IMR-90 (cell line): ENCODE results near the gene KRTDAP. TPM values are rescaled to one million over a fixed set of nuclear protein-coding genes. Genes with fewer than 3 reads are reported as not detected.

Source experiments
- ATAC-seq: fragments of 200-7000 bp; cut with Tn5 transposase; 2 replicates; pipeline ENCODE4 v1.9.1; 2020; ENCODE audit warnings: low read depth, mild to moderate bottlenecking, moderate library complexity
- Bru-seq: library from RNA; stranded (reverse); fragments of 400-500 nt; gene quantifications from one replicate; lab custom pipeline; 2021; lab: Mats Ljungman, UMichigan
- BruChase-seq, 2 experiments: library from RNA; stranded (reverse); fragments of 400-500 nt; gene quantifications; one replicate each; lab custom pipeline; 2021; lab: Mats Ljungman, UMichigan
- BruUV-seq: library from RNA; stranded (reverse); fragments of 400-500 nt; replicated peaks from 2 replicates; lab custom pipeline; 2021; lab: Mats Ljungman, UMichigan
- CTCF ChIA-PET: fragments of 300-600 bp; formaldehyde crosslinking; extraction: SDS; loops from one replicate; lab custom pipeline; 2021; ENCODE audit warnings: antibody characterized with exemption; lab: Yijun Ruan, JAX
- POLR2A ChIA-PET: fragments of 300-600 bp; sonication (Branson Sonifier 250); formaldehyde crosslinking; loops from one replicate; lab custom pipeline; 2022; ENCODE audit warnings: antibody characterized with exemption; ENCODE audit not compliant: unreplicated experiment; lab: Charles Lee
- DNase-seq: peaks from one replicate; pipeline ENCODE4 v3.0.0; 2013
- H2AFZ ChIP-seq: replicated peaks from 2 replicates; pipeline ENCODE3; 2013; ENCODE audit warnings: low read length, mild to moderate bottlenecking; ENCODE audit not compliant: poor library complexity
- H2AK5ac ChIP-seq: 2 replicates; pipeline ENCODE4 v1.6.1; 2013; ENCODE audit warnings: low read depth, low read length, inconsistent platforms
- H2AK9ac ChIP-seq: replicated peaks from 2 replicates; pipeline ENCODE3; 2013; ENCODE audit warnings: mild to moderate bottlenecking, low read depth, low read length, moderate library complexity; ENCODE audit not compliant: poor library complexity
- H2BK120ac ChIP-seq: 2 replicates; pipeline ENCODE4 v1.6.1; 2013; ENCODE audit warnings: low read depth, low read length, inconsistent platforms
- H2BK15ac ChIP-seq: 3 replicates; pipeline ENCODE4 v1.6.1; 2013; ENCODE audit warnings: low read depth, low read length, inconsistent platforms
- H2BK20ac ChIP-seq: 2 replicates; pipeline ENCODE4 v1.6.1; 2013; ENCODE audit warnings: low read depth, mild to moderate bottlenecking, inconsistent platforms, low read length, moderate library complexity
- H2BK5ac ChIP-seq: 2 replicates; pipeline ENCODE4 v1.6.1; 2013; ENCODE audit warnings: mild to moderate bottlenecking, low read depth, low read length, inconsistent platforms; ENCODE audit not compliant: poor library complexity, severe bottlenecking
- H3K14ac ChIP-seq: replicated peaks from 2 replicates; pipeline ENCODE4 v1.6.1; 2013; ENCODE audit warnings: low read depth, low read length, inconsistent platforms
- H3K18ac ChIP-seq: 2 replicates; pipeline ENCODE4 v1.6.1; 2013; ENCODE audit warnings: low read depth, low read length, control low read depth
- H3K23ac ChIP-seq: 2 replicates; pipeline ENCODE4 v1.6.1; 2013; ENCODE audit warnings: low read depth, low read length, inconsistent platforms
- H3K27ac ChIP-seq: 2 replicates; pipeline ENCODE4 v1.5.1; 2013; ENCODE audit warnings: mild to moderate bottlenecking, control low read depth, low read length; ENCODE audit not compliant: insufficient read depth
- H3K27me3 ChIP-seq: 2 replicates; pipeline ENCODE4 v1.6.1; 2013; ENCODE audit warnings: low read length; ENCODE audit not compliant: control insufficient read depth, insufficient read depth
- H3K36me3 ChIP-seq: 2 replicates; pipeline ENCODE4 v1.6.1; 2013; ENCODE audit warnings: low read length, mixed read lengths; ENCODE audit not compliant: control insufficient read depth, insufficient read depth
- H3K4ac ChIP-seq: 2 replicates; pipeline ENCODE4 v1.6.1; 2013; ENCODE audit warnings: low read depth, low read length, inconsistent platforms
- H3K4me1 ChIP-seq: 2 replicates; pipeline ENCODE4 v1.6.1; 2013; ENCODE audit warnings: low read length, mixed read lengths; ENCODE audit not compliant: control insufficient read depth, insufficient read depth
- H3K4me2 ChIP-seq: 2 replicates; pipeline ENCODE4 v1.6.1; 2013; ENCODE audit warnings: low read depth, mild to moderate bottlenecking, control low read depth, low read length, moderate library complexity
- H3K4me3 ChIP-seq: 2 replicates; pipeline ENCODE4 v1.5.1; 2013; ENCODE audit warnings: low read depth, mild to moderate bottlenecking, control low read depth, low read length, moderate library complexity; ENCODE audit not compliant: insufficient read depth
- H3K56ac ChIP-seq: 2 replicates; pipeline ENCODE4 v1.6.1; 2013; ENCODE audit warnings: low read length, inconsistent platforms; ENCODE audit not compliant: insufficient read depth; ENCODE audit errors: extremely low read depth
- H3K79me1 ChIP-seq, 2 experiments: 2 replicates each; pipeline ENCODE4 v1.6.1; 2013; ENCODE audit warnings: low read length in 2 of 2, inconsistent platforms in 1 of 2, low read depth in 1 of 2
- H3K9ac ChIP-seq: 2 replicates; pipeline ENCODE4 v1.6.1; 2013; ENCODE audit warnings: low read depth, low read length, control low read depth
- H3K9me1 ChIP-seq: 2 replicates; pipeline ENCODE4 v1.6.1; 2013; ENCODE audit warnings: low read length, inconsistent platforms; ENCODE audit not compliant: insufficient read depth
- H3K9me3 ChIP-seq: 2 replicates; pipeline ENCODE4 v1.6.1; 2013; ENCODE audit warnings: low read length; ENCODE audit not compliant: control insufficient read depth, insufficient read depth
- H4K20me1 ChIP-seq: 2 replicates; pipeline ENCODE4 v1.6.1; 2013; ENCODE audit warnings: low read length, inconsistent platforms; ENCODE audit not compliant: insufficient read depth
- H4K5ac ChIP-seq: 2 replicates; pipeline ENCODE4 v1.6.1; 2013; ENCODE audit warnings: mild to moderate bottlenecking, low read depth, low read length, control low read depth
- H4K8ac ChIP-seq, 2 experiments: 2 replicates each; pipeline ENCODE4 v1.6.1; 2013; ENCODE audit warnings: low read depth in 2 of 2, low read length in 2 of 2, control low read depth in 1 of 2, inconsistent platforms in 1 of 2
- H4K91ac ChIP-seq: 2 replicates; pipeline ENCODE4 v1.6.1; 2013; ENCODE audit warnings: low read depth, low read length, inconsistent platforms; ENCODE audit not compliant: insufficient read depth
- BHLHE40 ChIP-seq: fragments of 150-350 bp; IDR thresholded peaks from 2 replicates; pipeline ENCODE4 v1.6.1; 2016; ENCODE audit warnings: mild to moderate bottlenecking, low read depth, low read length
- CTCF ChIP-seq: conservative IDR thresholded peaks from 2 replicates; pipeline ENCODE4 v1.5.1; 2012; ENCODE audit warnings: mild to moderate bottlenecking, low read depth, low read length, improper control_type of control experiment
- ELK1 ChIP-seq: fragments of 150-350 bp; IDR thresholded peaks from 2 replicates; pipeline ENCODE4 v1.6.1; 2016; ENCODE audit warnings: low read depth, mild to moderate bottlenecking, low read length, moderate library complexity, borderline replicate concordance
- FOS ChIP-seq: fragments of 150-350 bp; IDR thresholded peaks from 2 replicates; pipeline ENCODE4 v1.6.1; 2016; ENCODE audit warnings: low read depth, low read length
- MAFK ChIP-seq: IDR thresholded peaks from 2 replicates; pipeline ENCODE4 v1.6.1; 2012; ENCODE audit warnings: low read depth, low read length, improper control_type of control experiment
- MXI1 ChIP-seq: IDR thresholded peaks from 2 replicates; pipeline ENCODE4 v1.6.1; 2012; ENCODE audit warnings: low read depth, mild to moderate bottlenecking, low read length, moderate library complexity, borderline replicate concordance
- NFE2L2 ChIP-seq: fragments of 150-350 bp; IDR thresholded peaks from 2 replicates; pipeline ENCODE4 v1.6.1; 2016; ENCODE audit warnings: low read depth, mild to moderate bottlenecking, low read length
- RAD21 ChIP-seq: IDR thresholded peaks from 2 replicates; pipeline ENCODE4 v1.6.1; 2012; ENCODE audit warnings: low read length, improper control_type of control experiment
- RCOR1 ChIP-seq: IDR thresholded peaks from 2 replicates; pipeline ENCODE4 v1.6.1; 2012; ENCODE audit warnings: mild to moderate bottlenecking, low read length, improper control_type of control experiment; ENCODE audit not compliant: insufficient replicate concordance
- RFX5 ChIP-seq: IDR thresholded peaks from 2 replicates; pipeline ENCODE4 v1.8.0; 2012; ENCODE audit warnings: low read depth, mild to moderate bottlenecking, low read length, moderate library complexity
- SMC3 ChIP-seq: fragments of 150-350 bp; IDR thresholded peaks from 2 replicates; pipeline ENCODE4 v1.6.1; 2016; ENCODE audit warnings: low read depth, mild to moderate bottlenecking, antibody characterized with exemption, low read length, moderate library complexity
- WGBS, 2 experiments: methylation state at CpG; one replicate each; pipeline versions ENCODE4 v1.1.5 to v1.1.7; 2013; ENCODE audit warnings: missing lambda C conversion rate in 2 of 2; ENCODE audit not compliant: insufficient read length in 1 of 2; ENCODE audit errors: extremely low coverage in 2 of 2; 5-methylcytosine and 5-hydroxymethylcytosine counted together
- dilution Hi-C: fragments of 300-500 bp; cut with HindIII; formaldehyde crosslinking; loops from one replicate; pipeline ENCODE4 v1.14.3; 2018; ENCODE audit warnings: low sequenced_read_pairs; ENCODE audit not compliant: unreplicated experiment
- in situ Hi-C: fragments of 300-500 bp; cut with MboI; formaldehyde crosslinking; loops from 3 replicates; pipeline ENCODE4 v1.14.3; 2019; ENCODE audit warnings: low sequenced_read_pairs, inconsistent platforms, mixed read lengths
- intact Hi-C: fragments of 100-400 bp; cut with micrococcal nuclease; formaldehyde crosslinking; loops from 2 replicates; pipeline ENCODE4 v1.10.0; 2022
- long read RNA-seq: library from polyadenylated mRNA; unstranded; transcript quantifications from one replicate; pipeline ENCODE4 v2.0.0, GENCODE V29; 2021; ENCODE audit not compliant: unreplicated experiment
- polyA plus RNA-seq, 3 experiments: library from polyadenylated mRNA; depleted of rRNA; stranded (reverse); fragments of >200 nt; gene quantifications; 2 replicates each; pipeline ENCODE4 v1.2.3, GENCODE V29; 2012; ENCODE audit warnings: low replicate concordance in 1 of 3
- total RNA-seq: library from RNA; depleted of rRNA; stranded (reverse); fragments of >200 nt; gene quantifications from 2 replicates; pipeline ENCODE4 v1.2.3, GENCODE V29; 2012; rRNA removed

The KRTDAP gene
- not detected in 2 replicates for total RNA-seq
- polyA plus RNA-seq (2012; rRNA removed), result not detected in 2 replicates
- not detected in 2 replicates for polyA plus RNA-seq (2012; cell fraction: cytosol; rRNA removed)
- not detected in 2 replicates for polyA plus RNA-seq (2012; cell fraction: nucleus; rRNA removed; ENCODE audit: low replicate concordance)
- Bru-seq, nascent RNA, result not detected
- BruChase-seq, experiment 1, labeled RNA remaining after a 6-hour chase, result not detected
- BruChase-seq, experiment 2, labeled RNA remaining after a 2-hour chase, result not detected
- long read RNA-seq, result 0 reads

- Histone ChIP-seq H3K4me3 (no peak within 1 kb of the TSS), H2BK5ac (no peak within 1 kb of the TSS), H4K5ac (no peak within 1 kb of the TSS), H2BK15ac (no peak within 1 kb of the TSS), H3K4ac (no peak within 1 kb of the TSS), H4K91ac (no peak within 1 kb of the TSS), H3K27ac (no peak within 1 kb of the TSS), H3K36me3 (no peaks in the 10 kb centered on the region), H2BK20ac (no peak within 1 kb of the TSS), H3K4me2 (no peak within 1 kb of the TSS), H2AK5ac (no peak within 1 kb of the TSS), H4K20me1 (no peaks in the 10 kb centered on the region), H2BK120ac (no peak within 1 kb of the TSS), H3K9me3 (no peaks in the 10 kb centered on the region), H3K4me1 (no peaks in the 10 kb centered on the region), H3K23ac (no peak within 1 kb of the TSS), H3K79me1 (no peaks in the 10 kb centered on the region), H3K27me3 (peaks cover 44% of the 10 kb centered on the region), H2AFZ (no peak within 1 kb of the TSS), H2AK9ac (no peak within 1 kb of the TSS), H3K56ac (no peak within 1 kb of the TSS), H3K14ac (no peak within 1 kb of the TSS; the same call in 1 of the 2 replicates), H4K8ac (no peak within 1 kb of the TSS), H3K9me1 (no peaks in the 10 kb centered on the region), H3K9ac (no peak within 1 kb of the TSS), H3K18ac (no peak within 1 kb of the TSS)
- BruUV-seq, result no TSS peak
- dilution Hi-C loops, result no loop called here
- in situ Hi-C loops, result no loop called here
- no peak for DNase-seq
- POLR2A ChIA-PET, result no interaction called here
- no peak for ATAC-seq
- intact Hi-C loops, result no loop called here
- CTCF ChIA-PET, result interaction anchor here (0.6 to 0.8 kb wide), 2 partner anchors 10 to 137 kb away, joined by 5 to 10 read pairs; no protein-coding TSS in a partner anchor
- TF ChIP-seq ELK1 (no peak), RFX5 (no peak), BHLHE40 (no peak), FOS (no peak), CTCF (no peak), NFE2L2 (no peak), MAFK (no peak), SMC3 (no peak), RAD21 (no peak), RCOR1 (no peak), MXI1 (no peak)
- no CpG with 5 or more reads among the region's 9 CpGs for WGBS, 2 experiments
Measured at GRCh38 chr19:35490364-35490763, at the start of gene KRTDAP. Gene KRTDAP (minus strand): TSS chr19:35490464. CDS start chr19:35490442, 22 bp downstream.
